CD4-positive, alpha-beta memory T cell (primary cell): Measurements from ENCODE around the gene SPOCK2. TPM values are rescaled to one million over a fixed set of nuclear protein-coding genes. Genes with fewer than 3 reads are reported as not detected.

Experiments
- CTCF ChIA-PET: fragments of 350-600 bp; sonication (Branson Sonifier 250); formaldehyde crosslinking; loops from one replicate; lab custom pipeline; 2021; ENCODE audit warnings: inconsistent platforms; ENCODE audit not compliant: partially characterized antibody; lab: Charles Lee
- POLR2A ChIA-PET: fragments of 350-600 bp; sonication (Branson Sonifier 250); formaldehyde crosslinking; loops from one replicate; lab custom pipeline; 2021; ENCODE audit not compliant: partially characterized antibody; lab: Charles Lee
- DNase-seq, 5 donors: peaks; one replicate each; pipeline versions ENCODE4 v3.0.0 to v3.0.0-alpha.2; 2020 to 2022; ENCODE audit warnings: mixed read lengths in 1 of 5
- H3K27ac ChIP-seq: one replicate; pipeline ENCODE4 v1.7.0; 2013; ENCODE audit warnings: low read depth, low read length
- H3K27me3 ChIP-seq: 2 replicates; pipeline ENCODE4 v1.7.0; 2013; ENCODE audit warnings: mild to moderate bottlenecking, low read length, moderate library complexity; ENCODE audit not compliant: insufficient read depth
- H3K36me3 ChIP-seq: 2 replicates; pipeline ENCODE4 v1.7.0; 2013; ENCODE audit warnings: mild to moderate bottlenecking, low read length, moderate library complexity; ENCODE audit not compliant: insufficient read depth
- H3K4me1 ChIP-seq: 2 replicates; pipeline ENCODE4 v1.7.0; 2013; ENCODE audit warnings: mild to moderate bottlenecking, low read length, moderate library complexity; ENCODE audit not compliant: insufficient read depth
- H3K4me3 ChIP-seq, 2 donors: one replicate each; pipeline ENCODE4 v1.7.0; 2013; ENCODE audit warnings: low read length in 2 of 2, mild to moderate bottlenecking in 1 of 2
- H3K9me3 ChIP-seq, 2 donors: one replicate each; pipeline ENCODE4 v1.7.0; 2013; ENCODE audit warnings: low read length in 2 of 2, control low read depth in 1 of 2; ENCODE audit not compliant: control insufficient read depth in 1 of 2
- H3K27ac Mint-ChIP-seq, 7 donors: one replicate each; pipeline ENCODE4 v1.8.0; 2020 to 2021; ENCODE audit warnings: mixed read lengths in 7 of 7, mild to moderate bottlenecking in 6 of 7, inconsistent platforms in 3 of 7, moderate library complexity in 3 of 7
- H3K27me3 Mint-ChIP-seq, 2 donors: one replicate each; pipeline ENCODE4 v1.8.0; 2020 to 2021; ENCODE audit warnings: mixed read lengths in 2 of 2
- H3K36me3 Mint-ChIP-seq, 2 donors: one replicate each; pipeline ENCODE4 v1.8.0; 2020 to 2021; ENCODE audit warnings: mixed read lengths in 2 of 2, inconsistent platforms in 1 of 2, mild to moderate bottlenecking in 1 of 2
- H3K4me1 Mint-ChIP-seq, 4 donors: one replicate each; pipeline ENCODE4 v1.8.0; 2020 to 2021; ENCODE audit warnings: mixed read lengths in 4 of 4, mild to moderate bottlenecking in 1 of 4
- H3K4me3 Mint-ChIP-seq, 8 donors: one replicate each; pipeline ENCODE4 v1.8.0; 2020 to 2021; ENCODE audit warnings: mixed read lengths in 8 of 8, mild to moderate bottlenecking in 7 of 8, moderate library complexity in 6 of 8, inconsistent platforms in 3 of 8
- H3K9me3 Mint-ChIP-seq, 8 donors: one replicate each; pipeline ENCODE4 v1.8.0; 2020 to 2021; ENCODE audit warnings: mixed read lengths in 8 of 8, mild to moderate bottlenecking in 5 of 8, inconsistent platforms in 3 of 8, moderate library complexity in 1 of 8
- intact Hi-C: fragments of 100-400 bp; cut with micrococcal nuclease; formaldehyde crosslinking; loops from one replicate; pipeline ENCODE4 v1.15.1; 2023
- polyA plus RNA-seq, 2 donors: library from polyadenylated mRNA; unstranded; fragments of 300-500 nt; fragmentation: Illumina TruSeq; gene quantifications; one replicate each; pipeline ENCODE4 v1.2.3, GENCODE V29; 2021
- total RNA-seq, 2 experiments: library from RNA; stranded (reverse); gene quantifications; one replicate each; pipeline ENCODE4 v1.2.3, GENCODE V29; 2021

SPOCK2 gene
- total and polyA plus RNA-seq, 4 experiments from 2014 or later = 174 to 556 (median 406) TPM

DNA sequence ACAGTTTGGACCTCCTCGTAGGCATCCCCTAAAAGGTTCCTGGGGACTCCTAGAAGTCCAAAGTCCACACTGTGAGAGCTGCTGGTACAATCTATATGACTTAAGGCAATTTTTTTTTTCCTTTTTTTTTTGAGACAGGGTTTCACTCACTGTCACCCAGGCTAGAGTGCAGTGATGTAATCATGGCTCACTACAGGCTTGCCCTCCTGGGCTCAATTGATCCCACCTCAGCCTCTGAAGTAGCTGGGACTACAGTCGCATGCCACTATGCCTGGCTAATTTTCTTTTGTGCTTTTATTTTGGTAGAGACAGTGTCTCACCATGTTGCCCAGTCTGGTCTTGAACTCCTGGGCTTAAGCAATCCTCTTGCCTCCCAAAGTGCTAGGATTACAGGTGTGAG lies 4.6 kb upstream of the SPOCK2 start:
- Mint-ChIP-seq H3K9me3 (peaks cover 0 to 7% (median 0%) of the 10 kb centered on the region in 8 donors), H3K4me1 (peaks cover 23 to 36% (median 30%) of the 10 kb centered on the region in 4 donors), H3K27ac (no peak overlapping the region), H3K27me3 (peaks cover 0 to 2% of the 10 kb centered on the region in 2 donors), H3K36me3 (peaks cover 18 to 21% of the 10 kb centered on the region in 2 donors), H3K4me3 (no peak overlapping the region)
- no peak for DNase-seq
- H3K27ac ChIP-seq = no peak overlapping the region
- no peaks in the 10 kb centered on the region for H3K36me3 ChIP-seq
- H3K4me3 ChIP-seq = no peak overlapping the region
- CTCF ChIA-PET = interaction anchor here (1.2 to 2.7 kb wide), 5 partner anchors 9 to 235 kb away, joined by 3 to 13 read pairs (median 4); no protein-coding TSS in a partner anchor
- intact Hi-C loops = no loop called here
- H3K9me3 ChIP-seq = no peaks in the 10 kb centered on the region
- H3K27me3 ChIP-seq = no peaks in the 10 kb centered on the region
- POLR2A ChIA-PET = interaction anchor here (1.1 to 14.0 kb wide), 4 partner anchors 13 to 226 kb away, joined by 3 to 230 read pairs (median 3); no protein-coding TSS in a partner anchor
- H3K4me1 ChIP-seq = peaks cover 26% of the 10 kb centered on the region

DNA sequence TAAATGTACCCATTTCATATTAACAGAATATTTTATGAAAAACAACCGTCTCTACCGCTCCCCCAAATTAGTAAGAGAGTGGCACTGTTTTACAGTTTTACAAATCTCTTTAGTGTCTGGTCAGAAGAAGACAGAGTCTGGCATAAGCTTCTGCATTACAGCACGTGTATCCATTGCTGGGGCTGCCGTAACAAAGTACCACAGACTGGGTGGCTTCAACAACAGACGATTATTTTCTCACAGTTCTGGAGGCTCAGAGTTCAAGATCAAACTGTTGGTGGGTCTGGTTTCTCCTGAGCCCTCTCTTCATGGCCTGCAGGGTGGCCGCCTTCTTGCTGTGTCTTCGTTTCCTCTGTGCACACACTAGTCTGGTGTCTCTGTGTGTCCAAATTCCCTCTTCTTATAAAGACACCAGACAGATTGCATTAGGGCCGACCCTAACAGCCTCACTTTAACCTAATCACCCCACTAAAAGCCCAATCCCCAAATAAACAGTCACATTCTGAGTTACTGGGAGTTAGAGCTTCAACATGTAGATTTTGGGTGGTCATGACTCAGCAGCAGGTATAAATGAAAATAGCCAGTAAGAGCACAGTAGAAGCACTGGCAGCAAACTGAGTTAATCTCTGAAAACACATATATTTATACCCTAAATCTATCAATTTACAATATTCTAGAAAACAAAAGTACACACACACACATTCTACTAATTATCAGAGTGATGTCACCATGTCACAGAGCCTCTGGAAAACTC lies 4.0 kb upstream of the SPOCK2 start:
- Histone ChIP-seq H3K9me3 (no peaks in the 10 kb centered on the region), H3K27me3 (no peaks in the 10 kb centered on the region), H3K27ac (no peak overlapping the region), H3K36me3 (no peaks in the 10 kb centered on the region), H3K4me3 (no peak overlapping the region), H3K4me1 (peaks cover 26% of the 10 kb centered on the region)
- CTCF ChIA-PET = interaction anchor here (1.0 to 2.1 kb wide), 4 partner anchors 33 to 247 kb away, joined by 3 to 13 read pairs (median 4); no protein-coding TSS in a partner anchor
- Mint-ChIP-seq H3K4me3 (no peak overlapping the region), H3K9me3 (peaks cover 0 to 7% (median 0%) of the 10 kb centered on the region in 8 donors), H3K27me3 (peaks cover 0 to 2% of the 10 kb centered on the region in 2 donors), H3K4me1 (peaks cover 23 to 36% (median 30%) of the 10 kb centered on the region in 4 donors), H3K36me3 (peaks cover 18 to 23% of the 10 kb centered on the region in 2 donors), H3K27ac (peak overlapping the region in 3 of 7 donors; percentile 9 to 48 (median 46))
- intact Hi-C loops = no loop called here
- no peak for DNase-seq
- POLR2A ChIA-PET = interaction anchor here (1.6 to 14.0 kb wide), 4 partner anchors 13 to 226 kb away, joined by 3 to 329 read pairs (median 142); no protein-coding TSS in a partner anchor

DNA sequence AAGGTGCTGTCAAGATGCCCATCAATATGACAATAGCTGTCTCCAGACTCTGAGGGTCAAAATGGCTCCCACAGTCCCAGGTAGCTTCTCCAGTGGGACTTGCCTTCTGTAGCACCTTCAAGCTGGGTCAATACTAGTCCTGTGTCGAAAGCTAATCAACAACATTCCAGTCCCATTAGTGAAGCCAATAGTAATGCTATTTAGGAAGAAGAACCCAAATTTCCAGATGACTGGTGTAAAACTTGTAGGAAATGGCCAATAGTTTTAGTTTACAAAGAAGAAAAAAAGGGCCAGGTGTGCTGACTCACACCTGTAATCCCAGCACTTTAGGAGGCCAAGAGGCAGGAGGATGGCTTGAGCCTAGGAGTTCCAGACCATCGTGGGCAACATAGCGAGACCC lies 2.0 kb upstream of the SPOCK2 start:
- Mint-ChIP-seq H3K4me3 (peak overlapping the region in 6 of 8 donors; percentile 82 to 100 (median 99)), H3K27ac (peak overlapping the region; percentile 97 to 100 (median 100)), H3K36me3 (peaks cover 13 to 27% of the 10 kb centered on the region in 2 donors), H3K4me1 (peaks cover 23 to 45% (median 33%) of the 10 kb centered on the region in 4 donors), H3K9me3 (peaks cover 0 to 7% (median 0%) of the 10 kb centered on the region in 8 donors), H3K27me3 (peaks cover 0 to 2% of the 10 kb centered on the region in 2 donors)
- Histone ChIP-seq H3K9me3 (no peaks in the 10 kb centered on the region), H3K4me1 (peaks cover 35% of the 10 kb centered on the region), H3K4me3 (no peak overlapping the region), H3K27me3 (no peaks in the 10 kb centered on the region), H3K27ac (peak overlapping the region; percentile 94), H3K36me3 (peaks cover 11% of the 10 kb centered on the region)
- DNase-seq = no peak
- CTCF ChIA-PET = interaction anchor here (0.7 to 4.1 kb wide), 11 partner anchors 13 to 247 kb away, joined by 3 to 24 read pairs (median 4); partner anchors contain the start of genes ANAPC16 and ASCC1
- intact Hi-C loops = no loop called here
- POLR2A ChIA-PET = interaction anchor here (1.2 to 14.0 kb wide), 11 partner anchors 10 to 243 kb away, joined by 5 to 329 read pairs (median 38); partner anchors contain the start of genes ANAPC16 and ASCC1

DNA sequence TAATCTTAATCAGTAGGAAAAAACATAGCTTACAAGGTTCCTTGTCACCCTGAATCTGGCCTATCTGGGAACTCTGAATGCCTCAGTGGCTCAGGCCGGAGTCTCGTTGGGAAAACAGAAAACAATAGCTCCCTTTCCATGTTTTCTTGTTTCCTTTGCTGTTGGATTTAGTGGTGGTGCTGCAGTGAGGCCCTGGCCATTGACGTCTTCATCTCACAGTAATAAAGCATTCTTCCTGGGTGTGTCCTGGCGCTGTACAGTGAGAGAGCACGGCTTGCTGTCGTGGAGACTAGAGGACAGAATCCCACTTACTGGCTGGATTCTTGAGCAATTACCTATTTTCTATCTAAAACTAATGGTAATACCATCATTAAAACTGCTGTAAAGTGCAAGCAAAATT lies 1.3 kb upstream of the SPOCK2 start:
- peaks cover 18% of the 10 kb centered on the region for H3K36me3 ChIP-seq
- H3K4me1 ChIP-seq = peaks cover 42% of the 10 kb centered on the region
- H3K27ac Mint-ChIP-seq = peak overlapping the region; percentile 97 to 100 (median 100)
- intact Hi-C loops = loop anchor here (1.0 to 10.0 kb wide), 3 partner anchors 18 to 345 kb away; no protein-coding TSS in a partner anchor
- peaks cover 20 to 34% of the 10 kb centered on the region in 2 donors for H3K36me3 Mint-ChIP-seq
- DNase-seq = peak in 1 of 5 donors; percentile 40
- no peaks in the 10 kb centered on the region for H3K27me3 ChIP-seq
- H3K27ac ChIP-seq = peak overlapping the region; percentile 94
- H3K27me3 Mint-ChIP-seq = peaks cover 0 to 2% of the 10 kb centered on the region in 2 donors
- peak overlapping the region in 1 of 2 donors; percentile 12 for H3K4me3 ChIP-seq
- H3K4me3 Mint-ChIP-seq = peak overlapping the region; percentile 78 to 100 (median 99)
- no peaks in the 10 kb centered on the region for H3K9me3 ChIP-seq
- ChIA-PET POLR2A (interaction anchor here (1.1 to 14.0 kb wide), 18 partner anchors 10 to 243 kb away, joined by 3 to 329 read pairs (median 26); partner anchors contain the start of genes ANAPC16, ASCC1 and DDIT4), CTCF (interaction anchor here (0.5 to 4.1 kb wide), 17 partner anchors 10 to 771 kb away, joined by 3 to 24 read pairs (median 4); partner anchors contain the start of genes ANAPC16 and ASCC1)
- H3K9me3 Mint-ChIP-seq = peaks cover 0 to 6% (median 0%) of the 10 kb centered on the region in 8 donors
- H3K4me1 Mint-ChIP-seq = peaks cover 30 to 52% (median 39%) of the 10 kb centered on the region in 4 donors

DNA sequence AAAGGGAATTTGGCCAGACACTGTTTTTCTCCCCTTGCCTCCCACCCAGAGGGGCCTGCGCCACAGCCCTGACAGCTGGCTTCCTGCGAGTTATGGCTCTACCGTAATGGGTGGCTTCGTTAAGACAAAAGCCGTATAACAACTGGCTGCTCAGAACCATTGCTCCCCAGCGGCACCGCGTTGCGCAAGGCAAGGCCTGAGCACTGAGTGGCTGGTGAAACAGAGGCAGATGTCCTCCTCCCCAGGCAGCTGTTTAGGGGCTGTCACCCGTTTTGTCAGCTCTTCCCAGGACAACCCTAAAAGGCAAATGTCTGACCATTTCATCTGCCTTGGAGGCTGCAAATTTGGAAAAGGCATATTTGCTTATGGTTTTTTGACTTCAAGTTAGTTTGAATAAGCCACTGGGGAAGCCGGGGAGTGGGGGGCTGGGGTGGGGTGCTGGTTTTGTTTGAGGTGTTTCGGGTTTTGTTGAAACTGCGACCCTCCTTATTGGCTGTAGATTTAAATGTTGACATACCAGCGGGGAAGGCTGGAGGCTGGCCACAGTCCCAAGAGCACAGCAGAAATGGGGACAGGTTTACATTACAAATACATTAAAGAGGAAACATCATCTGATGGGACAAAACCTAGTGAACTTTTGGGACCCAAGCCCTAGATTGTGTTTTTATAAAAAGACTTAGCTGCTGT lies 681 bp upstream of the SPOCK2 start:
- CTCF ChIA-PET = interaction anchor here (0.5 to 4.1 kb wide), 19 partner anchors 8 to 771 kb away, joined by 3 to 24 read pairs (median 4); partner anchors contain the start of genes ANAPC16 and ASCC1
- DNase-seq = peak in 1 of 5 donors; percentile 78
- H3K9me3 ChIP-seq = no peaks in the 10 kb centered on the region
- H3K27ac ChIP-seq = peak overlapping the region; percentile 94
- Mint-ChIP-seq H3K4me3 (peak overlapping the region; percentile 97 to 100 (median 100)), H3K36me3 (peaks cover 21 to 40% of the 10 kb centered on the region in 2 donors), H3K9me3 (peaks cover 0 to 5% (median 0%) of the 10 kb centered on the region in 8 donors), H3K4me1 (peaks cover 31 to 58% (median 43%) of the 10 kb centered on the region in 4 donors), H3K27ac (peak overlapping the region; percentile 97 to 100 (median 100)), H3K27me3 (peaks cover 0 to 2% of the 10 kb centered on the region in 2 donors)
- H3K36me3 ChIP-seq = peaks cover 24% of the 10 kb centered on the region
- peaks cover 48% of the 10 kb centered on the region for H3K4me1 ChIP-seq
- POLR2A ChIA-PET = interaction anchor here (0.6 to 14.0 kb wide), 26 partner anchors 10 to 266 kb away, joined by 3 to 329 read pairs (median 14); partner anchors contain the start of genes ANAPC16, ASCC1, DDIT4 and DNAJB12
- no peaks in the 10 kb centered on the region for H3K27me3 ChIP-seq
- H3K4me3 ChIP-seq = peak overlapping the region; percentile 82 to 98
- intact Hi-C loops = loop anchor here (1.0 to 10.0 kb wide), 5 partner anchors 18 to 344 kb away; no protein-coding TSS in a partner anchor

DNA sequence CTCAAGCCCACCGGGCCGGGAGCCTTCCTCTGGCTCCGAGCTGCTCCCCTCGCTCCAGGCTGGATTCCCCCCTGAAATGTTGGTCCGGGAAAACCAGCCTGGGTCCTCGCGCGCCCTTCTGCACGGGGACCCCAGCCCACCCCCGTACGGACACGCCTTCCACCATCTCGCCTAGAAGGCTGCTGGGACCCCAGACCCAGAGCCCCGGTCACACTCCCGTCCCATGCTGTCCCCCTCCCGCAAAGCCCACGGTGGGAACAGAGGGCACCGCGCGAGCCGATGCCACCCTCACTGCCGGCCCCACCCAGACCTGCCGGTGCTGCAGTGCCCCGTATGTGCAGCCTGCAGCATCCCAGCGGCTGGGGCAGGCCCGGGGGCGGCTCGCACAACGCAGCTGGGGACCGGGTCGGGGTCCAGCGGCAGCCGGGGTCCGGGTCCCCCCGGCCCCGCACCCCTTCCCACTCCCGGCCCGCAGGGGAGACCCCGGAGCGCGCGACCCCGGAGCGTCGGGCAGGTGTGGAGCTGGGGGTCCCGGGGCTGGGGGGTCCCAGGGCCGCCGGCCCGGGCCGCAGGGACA lies 871 bp downstream of the SPOCK2 start:
- H3K4me1 Mint-ChIP-seq = peaks cover 44 to 74% (median 57%) of the 10 kb centered on the region in 4 donors
- Histone ChIP-seq H3K27ac (peak overlapping the region; percentile 94), H3K9me3 (no peaks in the 10 kb centered on the region), H3K4me1 (peaks cover 64% of the 10 kb centered on the region), H3K27me3 (no peaks in the 10 kb centered on the region), H3K36me3 (peaks cover 36% of the 10 kb centered on the region), H3K4me3 (peak overlapping the region; percentile 82 to 98)
- H3K36me3 Mint-ChIP-seq = peaks cover 25 to 53% of the 10 kb centered on the region in 2 donors
- ChIA-PET CTCF (interaction anchor here (0.6 to 4.1 kb wide), 15 partner anchors 8 to 250 kb away, joined by 3 to 24 read pairs (median 4); no protein-coding TSS in a partner anchor), POLR2A (interaction anchor here (0.6 to 14.0 kb wide), 37 partner anchors 8 to 1408 kb away, joined by 3 to 329 read pairs (median 6); partner anchors contain the start of genes ANAPC16, ASCC1, DDIT4 and DNAJB12)
- H3K27ac Mint-ChIP-seq = peak overlapping the region; percentile 93 to 99 (median 97)
- H3K9me3 Mint-ChIP-seq = peaks cover 0 to 5% (median 0%) of the 10 kb centered on the region in 8 donors
- DNase-seq = peak; percentile 49 to 59 (median 54)
- intact Hi-C loops = loop anchor here (1.0 to 10.0 kb wide), 3 partner anchors 8 to 343 kb away; no protein-coding TSS in a partner anchor
- peak overlapping the region; percentile 92 to 100 (median 97) for H3K4me3 Mint-ChIP-seq
- H3K27me3 Mint-ChIP-seq = peaks cover 0 to 2% of the 10 kb centered on the region in 2 donors
